ENCODE measurements around the gene CD27.

CD27 gene

GRCh38 chr12:6443361-6443983 lies 1.3 kb upstream of the CD27 start:
- no peak overlapping the region for H3K4me3 ChIP-seq (ENCODE audit: low read depth, low read length)
- no peak for TF ChIP-seq CTCF (IDR thresholded peaks at IDR 0.05; ENCODE audit: low read depth, low read length, missing control alignments)
- DNase-seq (ENCODE audit: low read depth) = no peak
- in situ Hi-C loops (cut with HindIII; ENCODE audit: low sequenced_read_pairs) = no loop called here

- in situ Hi-C loops (cut with HindIII; ENCODE audit: low sequenced_read_pairs) = no loop called here
- H3K4me3 ChIP-seq (ENCODE audit: low read depth, low read length) = no peak overlapping the region
These were observed 724 bp upstream of the CD27 start for GRCh38 chr12:6444031-6444430.

GRCh38 chr12:6450091-6450868 lies 5.5 kb downstream of the CD27 start:
- no peak overlapping the region for H3K4me3 ChIP-seq (ENCODE audit: low read depth, low read length)
- in situ Hi-C loops (cut with HindIII; ENCODE audit: low sequenced_read_pairs) = no loop called here
- no peak for DNase-seq (ENCODE audit: low read depth)
- no peak for TF ChIP-seq CTCF (IDR thresholded peaks at IDR 0.05; ENCODE audit: low read depth, low read length, missing control alignments)

More at GRCh38 chr12:6444031-6444430, 724 bp upstream of the CD27 start:
- TF ChIP-seq CTCF (IDR thresholded peaks at IDR 0.05; ENCODE audit: low read depth, low read length, missing control alignments) = no peak
- DNase-seq (ENCODE audit: low read depth) = no peak

GRCh38 chr12:6450869-6451347 lies 6.2 kb downstream of the CD27 start:
- no peak for TF ChIP-seq CTCF (IDR thresholded peaks at IDR 0.05; ENCODE audit: low read depth, low read length, missing control alignments)
- peak overlapping the region; percentile 46 for H3K4me3 ChIP-seq (ENCODE audit: low read depth, low read length)
- in situ Hi-C loops (cut with HindIII; ENCODE audit: low sequenced_read_pairs) = no loop called here
- DNase-seq (ENCODE audit: low read depth) = no peak

GRCh38 chr12:6451348-6452244 lies 6.8 kb downstream of the CD27 start, which contains the start of gene TAPBPL:
TSS of gene TAPBPL (plus strand) at chr12:6452042. CDS start at chr12:6452249, 207 bp downstream.
- H3K4me3 ChIP-seq (ENCODE audit: low read depth, low read length) = peak within 1 kb of the TSS; percentile 46

More at GRCh38 chr12:6451348-6452244, 6.8 kb downstream of the CD27 start, which contains the start of gene TAPBPL:
- in situ Hi-C loops (cut with HindIII; ENCODE audit: low sequenced_read_pairs) = no loop called here
- no peak for TF ChIP-seq CTCF (IDR thresholded peaks at IDR 0.05; ENCODE audit: low read depth, low read length, missing control alignments)
- DNase-seq (ENCODE audit: low read depth) = peak; percentile 52
